ENCODE data around the gene ZBTB40.

DNA sequence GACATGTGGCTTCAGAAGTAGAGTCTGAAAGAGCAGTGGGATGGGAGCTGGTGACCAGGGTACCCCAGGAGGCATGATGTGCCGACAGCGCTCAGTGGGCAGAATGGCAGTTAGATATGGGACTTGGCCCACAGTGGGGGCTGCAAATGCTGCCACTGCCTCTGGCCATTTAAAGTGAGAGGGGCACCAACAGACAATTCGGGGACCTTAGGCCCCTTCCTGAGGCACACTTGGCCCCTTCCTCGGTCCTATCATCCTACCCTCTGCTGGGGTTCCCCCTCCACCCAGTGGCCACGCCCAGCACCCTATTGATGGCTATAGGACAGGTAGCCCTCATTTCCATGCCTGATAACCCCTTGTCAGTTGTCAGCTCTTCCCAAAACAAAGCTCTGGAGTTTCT lies 75.0 kb downstream of the ZBTB40 start:
- TF ChIP-seq, protein P1, sequence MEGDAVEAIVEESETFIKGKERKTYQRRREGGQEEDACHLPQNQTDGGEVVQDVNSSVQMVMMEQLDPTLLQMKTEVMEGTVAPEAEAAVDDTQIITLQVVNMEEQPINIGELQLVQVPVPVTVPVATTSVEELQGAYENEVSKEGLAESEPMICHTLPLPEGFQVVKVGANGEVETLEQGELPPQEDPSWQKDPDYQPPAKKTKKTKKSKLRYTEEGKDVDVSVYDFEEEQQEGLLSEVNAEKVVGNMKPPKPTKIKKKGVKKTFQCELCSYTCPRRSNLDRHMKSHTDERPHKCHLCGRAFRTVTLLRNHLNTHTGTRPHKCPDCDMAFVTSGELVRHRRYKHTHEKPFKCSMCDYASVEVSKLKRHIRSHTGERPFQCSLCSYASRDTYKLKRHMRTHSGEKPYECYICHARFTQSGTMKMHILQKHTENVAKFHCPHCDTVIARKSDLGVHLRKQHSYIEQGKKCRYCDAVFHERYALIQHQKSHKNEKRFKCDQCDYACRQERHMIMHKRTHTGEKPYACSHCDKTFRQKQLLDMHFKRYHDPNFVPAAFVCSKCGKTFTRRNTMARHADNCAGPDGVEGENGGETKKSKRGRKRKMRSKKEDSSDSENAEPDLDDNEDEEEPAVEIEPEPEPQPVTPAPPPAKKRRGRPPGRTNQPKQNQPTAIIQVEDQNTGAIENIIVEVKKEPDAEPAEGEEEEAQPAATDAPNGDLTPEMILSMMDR (IDR thresholded peaks at IDR 0.05; ENCODE audit: low read depth, low read length, missing input control), result no peak
- TF ChIP-seq HNF4A (conservative IDR thresholded peaks at IDR 0.05), result no peak
- no peak for TF ChIP-seq EGR1 (IDR thresholded peaks at IDR 0.05; ENCODE audit: low read depth in 2 of 2)
- no peak for TF ChIP-seq TAF1 (conservative IDR thresholded peaks at IDR 0.05)
- TF ChIP-seq RXRA (IDR thresholded peaks at IDR 0.05), result no peak
- TF ChIP-seq, protein P2, sequence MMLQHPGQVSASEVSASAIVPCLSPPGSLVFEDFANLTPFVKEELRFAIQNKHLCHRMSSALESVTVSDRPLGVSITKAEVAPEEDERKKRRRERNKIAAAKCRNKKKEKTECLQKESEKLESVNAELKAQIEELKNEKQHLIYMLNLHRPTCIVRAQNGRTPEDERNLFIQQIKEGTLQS (IDR thresholded peaks at IDR 0.05), result no peak
- no peak for TF ChIP-seq GABPA (IDR thresholded peaks at IDR 0.05 in 1 of 2, conservative IDR thresholded peaks at IDR 0.05 in 1 of 2)
- no peak for TF ChIP-seq JUND (IDR thresholded peaks at IDR 0.05)
- no peak for TF ChIP-seq RAD21 (IDR thresholded peaks at IDR 0.05)
- no peak for TF ChIP-seq HNF4G (IDR thresholded peaks at IDR 0.05)
- no peak for TF ChIP-seq FOXA2 (IDR thresholded peaks at IDR 0.05)
- TF ChIP-seq, protein P3, sequence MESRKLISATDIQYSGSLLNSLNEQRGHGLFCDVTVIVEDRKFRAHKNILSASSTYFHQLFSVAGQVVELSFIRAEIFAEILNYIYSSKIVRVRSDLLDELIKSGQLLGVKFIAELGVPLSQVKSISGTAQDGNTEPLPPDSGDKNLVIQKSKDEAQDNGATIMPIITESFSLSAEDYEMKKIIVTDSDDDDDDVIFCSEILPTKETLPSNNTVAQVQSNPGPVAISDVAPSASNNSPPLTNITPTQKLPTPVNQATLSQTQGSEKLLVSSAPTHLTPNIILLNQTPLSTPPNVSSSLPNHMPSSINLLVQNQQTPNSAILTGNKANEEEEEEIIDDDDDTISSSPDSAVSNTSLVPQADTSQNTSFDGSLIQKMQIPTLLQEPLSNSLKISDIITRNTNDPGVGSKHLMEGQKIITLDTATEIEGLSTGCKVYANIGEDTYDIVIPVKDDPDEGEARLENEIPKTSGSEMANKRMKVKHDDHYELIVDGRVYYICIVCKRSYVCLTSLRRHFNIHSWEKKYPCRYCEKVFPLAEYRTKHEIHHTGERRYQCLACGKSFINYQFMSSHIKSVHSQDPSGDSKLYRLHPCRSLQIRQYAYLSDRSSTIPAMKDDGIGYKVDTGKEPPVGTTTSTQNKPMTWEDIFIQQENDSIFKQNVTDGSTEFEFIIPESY (IDR thresholded peaks at IDR 0.05), result no peak
- no peak for TF ChIP-seq SP1 (IDR thresholded peaks at IDR 0.05)
